ENCODE measurements around the gene SDHAF1. TPM values are rescaled to one million over a fixed set of nuclear protein-coding genes. Genes with fewer than 3 reads are reported as not detected.

The SDHAF1 gene
- total and polyA plus RNA-seq, 3 donors from 2014 or later, result 13.0 to 55.0 (median 40.6) TPM

- Histone ChIP-seq H3K36me3 (ENCODE audit: low read depth, missing control alignments) (no peaks in the 10 kb centered on the region), H3K9me3 (no peaks in the 10 kb centered on the region), H3K27ac (no peak overlapping the region), H3K27me3 (no peaks in the 10 kb centered on the region), H3K4me1 (peaks cover under 1% of the 10 kb centered on the region), H3K4me3 (no peak overlapping the region)
- 97 to 98% methylated on average over 3 of the region's 3 CpGs for WGBS, 2 donors
- DNase-seq, result no peak
- TF ChIP-seq, protein P1, sequence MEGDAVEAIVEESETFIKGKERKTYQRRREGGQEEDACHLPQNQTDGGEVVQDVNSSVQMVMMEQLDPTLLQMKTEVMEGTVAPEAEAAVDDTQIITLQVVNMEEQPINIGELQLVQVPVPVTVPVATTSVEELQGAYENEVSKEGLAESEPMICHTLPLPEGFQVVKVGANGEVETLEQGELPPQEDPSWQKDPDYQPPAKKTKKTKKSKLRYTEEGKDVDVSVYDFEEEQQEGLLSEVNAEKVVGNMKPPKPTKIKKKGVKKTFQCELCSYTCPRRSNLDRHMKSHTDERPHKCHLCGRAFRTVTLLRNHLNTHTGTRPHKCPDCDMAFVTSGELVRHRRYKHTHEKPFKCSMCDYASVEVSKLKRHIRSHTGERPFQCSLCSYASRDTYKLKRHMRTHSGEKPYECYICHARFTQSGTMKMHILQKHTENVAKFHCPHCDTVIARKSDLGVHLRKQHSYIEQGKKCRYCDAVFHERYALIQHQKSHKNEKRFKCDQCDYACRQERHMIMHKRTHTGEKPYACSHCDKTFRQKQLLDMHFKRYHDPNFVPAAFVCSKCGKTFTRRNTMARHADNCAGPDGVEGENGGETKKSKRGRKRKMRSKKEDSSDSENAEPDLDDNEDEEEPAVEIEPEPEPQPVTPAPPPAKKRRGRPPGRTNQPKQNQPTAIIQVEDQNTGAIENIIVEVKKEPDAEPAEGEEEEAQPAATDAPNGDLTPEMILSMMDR (IDR thresholded peaks at IDR 0.05), result no peak
- TF ChIP-seq POLR2A (IDR thresholded peaks at IDR 0.05), result no peak
- intact Hi-C loops (cut with DNase I; ENCODE audit: low total_unique reads), result no loop called here
Measured at GRCh38 chr19:36001605-36002004, 6.6 kb downstream of the SDHAF1 start.

- intact Hi-C loops (cut with DNase I; ENCODE audit: low total_unique reads), result no loop called here
- Histone ChIP-seq H3K27me3 (no peaks in the 10 kb centered on the region), H3K4me3 (no peak overlapping the region), H3K9me3 (no peaks in the 10 kb centered on the region), H3K27ac (no peak overlapping the region), H3K36me3 (ENCODE audit: low read depth, missing control alignments) (no peaks in the 10 kb centered on the region), H3K4me1 (no peaks in the 10 kb centered on the region)
- no peak for TF ChIP-seq POLR2A (IDR thresholded peaks at IDR 0.05)
- TF ChIP-seq, protein P1 (IDR thresholded peaks at IDR 0.05), result no peak
- 91 to 92% methylated on average over 4 of the region's 4 CpGs for WGBS, 2 donors
- DNase-seq, result no peak
Measured at GRCh38 chr19:36003284-36003683, 8.3 kb downstream of the SDHAF1 start.

- no peak overlapping the region for H3K27ac ChIP-seq
- no peaks in the 10 kb centered on the region for H3K27me3 ChIP-seq
- H3K9me3 ChIP-seq, result no peaks in the 10 kb centered on the region
- intact Hi-C loops (cut with DNase I; ENCODE audit: low total_unique reads), result no loop called here
- no peaks in the 10 kb centered on the region for H3K36me3 ChIP-seq (ENCODE audit: low read depth, missing control alignments)
- 94 to 100% methylated on average over 2 to 5 of the region's 5 CpGs for WGBS, 2 donors
- peaks cover 9% of the 10 kb centered on the region for H3K4me1 ChIP-seq
- TF ChIP-seq POLR2A (IDR thresholded peaks at IDR 0.05), result no peak
- H3K4me3 ChIP-seq, result no peak overlapping the region
- no peak for DNase-seq
Measured at GRCh38 chr19:36006955-36007354, 12.0 kb downstream of the SDHAF1 start.

DNA sequence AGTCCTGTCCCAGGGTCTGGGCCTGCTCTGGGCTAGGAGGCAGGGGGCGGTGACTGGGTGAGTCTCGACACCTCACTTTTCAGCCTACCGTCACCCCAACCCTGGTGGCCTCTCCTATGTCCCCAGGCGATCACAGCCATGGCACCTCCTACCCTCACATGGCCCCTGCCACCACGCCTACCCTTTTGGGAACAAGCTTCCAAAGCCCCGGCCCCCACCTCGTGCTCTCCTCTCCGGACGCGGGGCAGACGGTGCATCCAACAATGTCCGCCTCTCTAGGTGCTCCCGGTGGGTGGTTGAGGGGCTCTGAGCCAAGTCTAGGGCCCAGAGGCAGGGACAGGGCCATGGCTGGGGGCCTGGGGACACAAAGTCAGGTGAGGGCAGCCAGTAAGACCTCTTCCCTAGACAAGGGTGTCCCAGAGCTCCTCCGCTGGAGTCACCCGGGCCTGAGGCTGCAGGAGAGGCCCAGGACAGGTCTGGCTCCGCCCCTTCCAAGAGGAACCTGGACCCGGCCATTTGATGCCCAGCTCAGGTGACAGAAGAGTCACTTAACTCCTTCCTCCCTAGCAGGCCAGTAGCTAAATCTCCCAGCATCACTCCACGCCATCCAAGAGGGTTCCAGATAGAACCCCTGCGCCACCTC is 13.5 kb downstream of the SDHAF1 start, which contains the start of gene SYNE4:
Gene SYNE4, minus strand, starts transcription at position 478 of the 643 bp plus-strand sequence. Its CDS starts 132 bp downstream, at position 346.
- Histone ChIP-seq H3K9me3 (no peaks in the 10 kb centered on the region), H3K36me3 (ENCODE audit: low read depth, missing control alignments) (no peaks in the 10 kb centered on the region), H3K27me3 (no peaks in the 10 kb centered on the region), H3K4me3 (peak within 1 kb of the TSS; percentile 33 to 45), H3K27ac (no peak within 1 kb of the TSS), H3K4me1 (peaks cover 11% of the 10 kb centered on the region)
- 56 to 67% methylated on average over 5 to 19 of the region's 19 CpGs for WGBS, 2 donors
- no peak for DNase-seq
- TF ChIP-seq, protein P1 (IDR thresholded peaks at IDR 0.05), result no peak
- no peak for TF ChIP-seq POLR2A (IDR thresholded peaks at IDR 0.05)
- intact Hi-C loops (cut with DNase I; ENCODE audit: low total_unique reads), result no loop called here

DNA sequence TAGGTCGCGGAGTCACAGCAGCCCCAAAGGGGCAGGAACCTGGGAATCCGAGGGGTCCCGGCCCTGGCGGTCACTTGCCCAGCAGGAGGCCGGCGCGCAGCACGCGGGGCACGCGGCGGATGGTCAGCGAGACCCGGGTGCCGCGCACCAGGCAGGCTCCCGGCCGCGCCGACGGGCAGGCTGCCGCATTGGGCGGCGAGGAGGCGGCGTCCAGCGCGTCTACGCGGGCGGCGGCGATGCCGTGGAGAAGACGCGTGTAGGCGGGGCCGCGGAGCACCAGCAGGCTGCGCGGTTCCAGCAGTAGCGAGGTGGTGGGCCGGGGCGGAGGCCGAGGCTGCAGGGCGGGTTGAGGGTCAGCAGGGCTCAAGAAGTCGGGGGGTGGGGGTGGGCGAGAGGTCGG is 14.2 kb downstream of the SDHAF1 start:
- Histone ChIP-seq H3K27me3 (no peaks in the 10 kb centered on the region), H3K9me3 (no peaks in the 10 kb centered on the region), H3K27ac (no peak overlapping the region), H3K36me3 (ENCODE audit: low read depth, missing control alignments) (no peaks in the 10 kb centered on the region), H3K4me1 (peaks cover 13% of the 10 kb centered on the region), H3K4me3 (peak overlapping the region; percentile 33 to 45)
- no peak for TF ChIP-seq POLR2A (IDR thresholded peaks at IDR 0.05)
- TF ChIP-seq, protein P1 (IDR thresholded peaks at IDR 0.05), result no peak
- 2% methylated on average over 18 to 50 of the region's 50 CpGs for WGBS, 2 donors
- DNase-seq, result peak; percentile 77
- intact Hi-C loops (cut with DNase I; ENCODE audit: low total_unique reads), result no loop called here
